H9 (cell line): Measurements from ENCODE around the gene SMIM28. TPM values are rescaled to one million over a fixed set of nuclear protein-coding genes. Genes with fewer than 3 reads are reported as not detected.

ENCODE experiments used
- DNase-seq: peaks from one replicate; pipeline ENCODE4 v3.0.0-alpha.2; 2017
- H2AFZ ChIP-seq: one replicate; pipeline ENCODE4 v1.6.1; 2013; ENCODE audit warnings: mild to moderate bottlenecking, low read length, control low read depth, moderate library complexity
- H2AK5ac ChIP-seq: 2 replicates; pipeline ENCODE4 v1.6.1; 2013; ENCODE audit warnings: low read length, control low read depth, mixed read lengths; ENCODE audit not compliant: insufficient read length
- H2BK120ac ChIP-seq: one replicate; pipeline ENCODE4 v1.6.1; 2013; ENCODE audit warnings: low read depth, mild to moderate bottlenecking, low read length, control low read depth, inconsistent platforms; ENCODE audit not compliant: poor library complexity, severe bottlenecking
- H2BK12ac ChIP-seq: 2 replicates; pipeline ENCODE4 v1.6.1; 2013; ENCODE audit warnings: low read length, control low read depth, mixed read lengths, low read depth; ENCODE audit not compliant: insufficient read length
- H2BK15ac ChIP-seq: 2 replicates; pipeline ENCODE4 v1.6.1; 2013; ENCODE audit warnings: low read depth, low read length, control low read depth
- H2BK20ac ChIP-seq: one replicate; pipeline ENCODE4 v1.6.1; 2013; ENCODE audit warnings: low read depth, mild to moderate bottlenecking, low read length, control low read depth, inconsistent platforms; ENCODE audit not compliant: poor library complexity, severe bottlenecking
- H2BK5ac ChIP-seq: 2 replicates; pipeline ENCODE4 v1.6.1; 2013; ENCODE audit warnings: low read length, control low read depth, mixed read lengths; ENCODE audit not compliant: insufficient read length
- H3K14ac ChIP-seq: 2 replicates; pipeline ENCODE4 v1.6.1; 2013; ENCODE audit warnings: low read length, control low read depth; ENCODE audit not compliant: insufficient read depth
- H3K18ac ChIP-seq: 2 replicates; pipeline ENCODE4 v1.6.1; 2013; ENCODE audit warnings: low read depth, mild to moderate bottlenecking, mixed read lengths, low read length, control low read depth; ENCODE audit not compliant: insufficient read length
- H3K23ac ChIP-seq: 2 replicates; pipeline ENCODE4 v1.6.1; 2013; ENCODE audit warnings: low read length, control low read depth, mixed read lengths, low read depth; ENCODE audit not compliant: insufficient read length
- H3K23me2 ChIP-seq: 2 replicates; pipeline ENCODE4 v1.6.1; 2013; ENCODE audit warnings: low read depth, mild to moderate bottlenecking, mixed read lengths, low read length, control low read depth; ENCODE audit not compliant: insufficient read length, poor library complexity, severe bottlenecking
- H3K27ac ChIP-seq: 2 replicates; pipeline ENCODE4 v1.5.1; 2013; ENCODE audit warnings: low read length, control low read depth, mixed read lengths, low read depth; ENCODE audit not compliant: insufficient read length
- H3K27me3 ChIP-seq: 2 replicates; pipeline ENCODE4 v1.6.1; 2013; ENCODE audit warnings: low read length, control low read depth, inconsistent platforms; ENCODE audit not compliant: insufficient read depth
- H3K4ac ChIP-seq: 2 replicates; pipeline ENCODE4 v1.6.1; 2013; ENCODE audit warnings: low read depth, mild to moderate bottlenecking, control low read depth, inconsistent platforms, low read length, moderate library complexity
- H3K4me1 ChIP-seq: 2 replicates; pipeline ENCODE4 v1.6.1; 2013; ENCODE audit warnings: low read length, control low read depth, inconsistent platforms; ENCODE audit not compliant: insufficient read depth
- H3K4me2 ChIP-seq: 2 replicates; pipeline ENCODE4 v1.6.1; 2013; ENCODE audit warnings: low read length, control low read depth, mixed read lengths; ENCODE audit not compliant: insufficient read length, insufficient read depth
- H3K56ac ChIP-seq: 2 replicates; pipeline ENCODE4 v1.6.1; 2013; ENCODE audit warnings: low read depth, mild to moderate bottlenecking, mixed read lengths, low read length, control low read depth; ENCODE audit not compliant: insufficient read length
- H3K79me1 ChIP-seq: 2 replicates; pipeline ENCODE4 v1.6.1; 2013; ENCODE audit warnings: low read depth, mild to moderate bottlenecking, moderate library complexity, low read length, control low read depth, inconsistent platforms; ENCODE audit not compliant: insufficient read depth, poor library complexity, severe bottlenecking
- H3K79me2 ChIP-seq: 2 replicates; pipeline ENCODE4 v1.6.1; 2013; ENCODE audit warnings: low read length, control low read depth, inconsistent platforms; ENCODE audit not compliant: insufficient read depth
- H3K9ac ChIP-seq: 2 replicates; pipeline ENCODE4 v1.6.1; 2013; ENCODE audit warnings: low read length, control low read depth, mixed read lengths; ENCODE audit not compliant: insufficient read length; ENCODE audit errors: extremely low read depth
- H3K9me3 ChIP-seq: one replicate; pipeline ENCODE4 v1.6.1; 2013; ENCODE audit warnings: low read depth, low read length, inconsistent platforms; ENCODE audit not compliant: control insufficient read depth
- H3T11ph ChIP-seq: one replicate; pipeline ENCODE4 v1.6.1; 2013; ENCODE audit warnings: mild to moderate bottlenecking, low read length, control low read depth, inconsistent platforms
- H4K20me1 ChIP-seq: one replicate; pipeline ENCODE4 v1.6.1; 2013; ENCODE audit not compliant: control insufficient read depth, insufficient read length, insufficient read depth
- H4K5ac ChIP-seq: 2 replicates; pipeline ENCODE4 v1.6.1; 2013; ENCODE audit warnings: low read depth, mild to moderate bottlenecking, mixed read lengths, low read length, control low read depth; ENCODE audit not compliant: insufficient read length
- H4K8ac ChIP-seq: replicated peaks from 2 replicates; pipeline ENCODE4 v1.6.1; 2013; ENCODE audit warnings: low read length, control low read depth, mixed read lengths, low read depth; ENCODE audit not compliant: insufficient read length
- H4K91ac ChIP-seq: 2 replicates; pipeline ENCODE4 v1.6.1; 2013; ENCODE audit warnings: low read depth, mild to moderate bottlenecking, moderate library complexity, mixed read lengths, low read length, control low read depth; ENCODE audit not compliant: insufficient read length
- H3K27ac Mint-ChIP-seq, 3 experiments: 2 replicates in 2 of 3; 3 replicates in 1 of 3; pipeline ENCODE4 v1.8.0; 2020 to 2021; ENCODE audit warnings: mixed read lengths in 3 of 3, mild to moderate bottlenecking in 1 of 3, moderate library complexity in 1 of 3
- H3K27me3 Mint-ChIP-seq: 2 replicates; pipeline ENCODE4 v1.8.0; 2021; ENCODE audit warnings: low read depth, mild to moderate bottlenecking, moderate library complexity, mixed read lengths
- H3K36me3 Mint-ChIP-seq, 3 experiments: 2 replicates in 2 of 3; 3 replicates in 1 of 3; pipeline ENCODE4 v1.8.0; 2020 to 2021; ENCODE audit warnings: low read depth in 3 of 3, mixed read lengths in 3 of 3; ENCODE audit not compliant: insufficient read depth in 1 of 3
- H3K4me1 Mint-ChIP-seq, 2 experiments: 2 replicates each; pipeline ENCODE4 v1.8.0; 2020; ENCODE audit warnings: mixed read lengths in 2 of 2
- H3K4me3 Mint-ChIP-seq, 2 experiments: 2 replicates in 1 of 2; 3 replicates in 1 of 2; pipeline ENCODE4 v1.8.0; 2020 to 2021; ENCODE audit warnings: mild to moderate bottlenecking in 2 of 2, mixed read lengths in 2 of 2, moderate library complexity in 1 of 2
- H3K9me3 Mint-ChIP-seq, 2 experiments: 2 replicates in 1 of 2; 3 replicates in 1 of 2; pipeline ENCODE4 v1.8.0; 2020; ENCODE audit warnings: mild to moderate bottlenecking in 2 of 2, mixed read lengths in 2 of 2, moderate library complexity in 1 of 2
- WGBS: extraction: QIAGEN DNeasy Blood & Tissue Kit; methylation state at CpG from one replicate; pipeline ENCODE4 v1.1.7; 2013; ENCODE audit warnings: missing lambda C conversion rate, low lambda C conversion rate, mixed read lengths; ENCODE audit not compliant: insufficient read length; ENCODE audit errors: extremely low coverage; 5-methylcytosine and 5-hydroxymethylcytosine counted together
- total RNA-seq: library from RNA; stranded (reverse); gene quantifications from 2 replicates; pipeline ENCODE4 v1.2.1, GENCODE V29; 2021
- TF ChIP-seq, protein P1 (sequence below): fragments of 200-600 bp; sonication (generic); conservative IDR thresholded peaks from 3 replicates; pipeline ENCODE4 v1.8.0; 2021; ENCODE audit warnings: antibody characterized with exemption, mild to moderate bottlenecking

The SMIM28 gene
- total RNA-seq, 1 experiment from 2014 or later = not detected

- H3K27ac Mint-ChIP-seq = peak overlapping the region in 1 of 3 experiments; percentile 85; a peak in 2 of 7 replicates
- H3K4me3 Mint-ChIP-seq = peak overlapping the region; percentile 85 to 90
- Histone ChIP-seq H3K79me2 (no peaks in the 10 kb centered on the region), H2AFZ (no peak overlapping the region), H2BK120ac (no peak overlapping the region), H2BK15ac (no peak overlapping the region), H2BK5ac (no peak overlapping the region), H3T11ph (no peak overlapping the region), H4K5ac (no peak overlapping the region), H3K9me3 (no peaks in the 10 kb centered on the region), H3K9ac (peak overlapping the region; percentile 21), H3K4ac (no peak overlapping the region), H4K91ac (no peak overlapping the region), H2AK5ac (no peak overlapping the region), H4K8ac (no peak overlapping the region), H3K79me1 (no peaks in the 10 kb centered on the region), H4K20me1 (no peaks in the 10 kb centered on the region), H3K4me2 (peak overlapping the region; percentile 45), H2BK12ac (no peak overlapping the region), H3K23ac (no peak overlapping the region), H2BK20ac (no peak overlapping the region), H3K27ac (no peak overlapping the region), H3K23me2 (peaks cover 17% of the 10 kb centered on the region), H3K18ac (peak overlapping the region; percentile 59), H3K4me1 (no peaks in the 10 kb centered on the region), H3K14ac (peak overlapping the region; percentile 6; the same call in 1 of the 2 replicates), H3K27me3 (no peaks in the 10 kb centered on the region), H3K56ac (no peak overlapping the region)
- DNase-seq = peak; percentile 51
- peaks cover 2 to 27% (median 25%) of the 10 kb centered on the region in 3 experiments; a peak in 6 of 7 replicates for H3K36me3 Mint-ChIP-seq
- H3K4me1 Mint-ChIP-seq = peaks cover 4 to 12% of the 10 kb centered on the region in 2 experiments
- no peaks in the 10 kb centered on the region; the same call in 1 of the 2 replicates for H3K27me3 Mint-ChIP-seq
- no peaks in the 10 kb centered on the region; a peak in 1 of 5 replicates for H3K9me3 Mint-ChIP-seq
- TF ChIP-seq, protein P1, sequence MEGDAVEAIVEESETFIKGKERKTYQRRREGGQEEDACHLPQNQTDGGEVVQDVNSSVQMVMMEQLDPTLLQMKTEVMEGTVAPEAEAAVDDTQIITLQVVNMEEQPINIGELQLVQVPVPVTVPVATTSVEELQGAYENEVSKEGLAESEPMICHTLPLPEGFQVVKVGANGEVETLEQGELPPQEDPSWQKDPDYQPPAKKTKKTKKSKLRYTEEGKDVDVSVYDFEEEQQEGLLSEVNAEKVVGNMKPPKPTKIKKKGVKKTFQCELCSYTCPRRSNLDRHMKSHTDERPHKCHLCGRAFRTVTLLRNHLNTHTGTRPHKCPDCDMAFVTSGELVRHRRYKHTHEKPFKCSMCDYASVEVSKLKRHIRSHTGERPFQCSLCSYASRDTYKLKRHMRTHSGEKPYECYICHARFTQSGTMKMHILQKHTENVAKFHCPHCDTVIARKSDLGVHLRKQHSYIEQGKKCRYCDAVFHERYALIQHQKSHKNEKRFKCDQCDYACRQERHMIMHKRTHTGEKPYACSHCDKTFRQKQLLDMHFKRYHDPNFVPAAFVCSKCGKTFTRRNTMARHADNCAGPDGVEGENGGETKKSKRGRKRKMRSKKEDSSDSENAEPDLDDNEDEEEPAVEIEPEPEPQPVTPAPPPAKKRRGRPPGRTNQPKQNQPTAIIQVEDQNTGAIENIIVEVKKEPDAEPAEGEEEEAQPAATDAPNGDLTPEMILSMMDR = peak; percentile 18; the same call in 2 of the 3 replicates
- WGBS = no CpG with 5 or more reads among the region's 30 CpGs
Measured at GRCh38 chr6:138403324-138403800, 25.7 kb downstream of the SMIM28 start.
